Left lung (tissue), 10 donors: ENCODE data around the gene MYO15A. TPM values are rescaled to one million over a fixed set of nuclear protein-coding genes. Genes with fewer than 3 reads are reported as not detected.

ENCODE experiments used
- ATAC-seq: fragments of 200-7000 bp; cut with Tn5 transposase; one replicate; pipeline ENCODE4 v1.9.1; 2020; ENCODE audit warnings: moderate library complexity
- DNase-seq, 4 donors: peaks; one replicate each; pipeline ENCODE4 v3.0.0-alpha.2; 2013 to 2020
- H3K27ac ChIP-seq, 2 donors: fragments of 200-600 bp; sonication (generic) in 1 of 2; one replicate each; pipeline versions ENCODE4 v1.5.0 to v1.8.0; 2020 to 2021
- H3K27me3 ChIP-seq, 2 donors: fragments of 200-600 bp; sonication (generic) in 1 of 2; one replicate each; pipeline versions ENCODE4 v1.5.0 to v1.8.0; 2020 to 2021
- H3K36me3 ChIP-seq, 2 donors: fragments of 200-600 bp; sonication (generic) in 1 of 2; one replicate each; pipeline versions ENCODE4 v1.5.0 to v1.8.0; 2020 to 2021
- H3K4me1 ChIP-seq, 2 donors: fragments of 200-600 bp; one replicate each; pipeline ENCODE4 v1.8.0; 2021
- H3K4me3 ChIP-seq, 2 donors: fragments of 200-600 bp; sonication (generic) in 1 of 2; one replicate each; pipeline versions ENCODE4 v1.5.0 to v1.8.0; 2020 to 2021; ENCODE audit warnings: mild to moderate bottlenecking in 1 of 2
- H3K9me3 ChIP-seq, 2 donors: fragments of 200-600 bp; sonication (generic) in 1 of 2; one replicate each; pipeline versions ENCODE4 v1.5.0 to v1.8.0; 2020 to 2021
- CTCF ChIP-seq, 2 donors: fragments of 200-600 bp; sonication (generic) in 1 of 2; IDR thresholded peaks; one replicate each; pipeline versions ENCODE4 v1.5.0 to v1.8.0; 2021; ENCODE audit warnings: antibody characterized with exemption in 2 of 2
- intact Hi-C, 2 donors: fragments of 100-400 bp; cut with DNase I; formaldehyde crosslinking; loops; one replicate each; pipeline versions ENCODE4 v1.11.2 to v1.14.2; 2022
- polyA plus RNA-seq, 6 donors: library from polyadenylated mRNA; unstranded; fragments of 120-200 nt; gene quantifications; one replicate each; pipeline ENCODE4 v1.2.1, GENCODE V29; 2013; ENCODE audit not compliant: insufficient read length in 6 of 6
- total RNA-seq, 2 donors: library from RNA; stranded (reverse); fragmentation: NEBNext Ultra II Directional; extraction: Animal tissue kit (Norgen Biotek cat#: 25700); gene quantifications; one replicate each; pipeline ENCODE4 v1.2.1, GENCODE V29; 2021
- donor health status: DM: no; HTN: yes; CAD: no.
- donor health status: DM: no; HTN: no; CAD: no.

Gene MYO15A
- total and polyA plus RNA-seq, 8 donors, result 1.3 to 3.2 (median 2.6) TPM

GRCh38 chr17:18069101-18069500, 39.5 kb upstream of the MYO15A start:
- no peaks in the 10 kb centered on the region for H3K9me3 ChIP-seq
- intact Hi-C loops, result no loop called here
- no peak for DNase-seq
- no peaks in the 10 kb centered on the region for H3K4me1 ChIP-seq
- H3K27me3 ChIP-seq, result no peaks in the 10 kb centered on the region
- no peak for ATAC-seq
- no peak overlapping the region for H3K4me3 ChIP-seq
- H3K36me3 ChIP-seq, result peaks cover 0 to 30% of the 10 kb centered on the region in 2 donors
- H3K27ac ChIP-seq, result no peak overlapping the region
- TF ChIP-seq CTCF (IDR thresholded peaks at IDR 0.05), result no peak

- Histone ChIP-seq H3K27ac (no peak overlapping the region), H3K9me3 (no peaks in the 10 kb centered on the region), H3K4me3 (no peak overlapping the region), H3K4me1 (no peaks in the 10 kb centered on the region), H3K27me3 (no peaks in the 10 kb centered on the region), H3K36me3 (peaks cover 0 to 12% of the 10 kb centered on the region in 2 donors)
- peak in 1 of 4 donors; percentile 9 for DNase-seq
- TF ChIP-seq CTCF (IDR thresholded peaks at IDR 0.05), result no peak
- ATAC-seq, result peak; percentile 36
- intact Hi-C loops, result no loop called here
Observed at GRCh38 chr17:18070861-18071340, 37.7 kb upstream of the MYO15A start.

GRCh38 chr17:18071751-18072150, 36.8 kb upstream of the MYO15A start:
- Histone ChIP-seq H3K4me1 (no peaks in the 10 kb centered on the region), H3K4me3 (no peak overlapping the region), H3K9me3 (no peaks in the 10 kb centered on the region), H3K27me3 (no peaks in the 10 kb centered on the region), H3K36me3 (peaks cover 0 to 7% of the 10 kb centered on the region in 2 donors), H3K27ac (no peak overlapping the region)
- TF ChIP-seq CTCF (IDR thresholded peaks at IDR 0.05), result no peak
- ATAC-seq (no peak), DNase-seq (no peak)
- intact Hi-C loops, result no loop called here

- intact Hi-C loops, result no loop called here
- Histone ChIP-seq H3K4me3 (no peak overlapping the region), H3K27ac (no peak overlapping the region), H3K9me3 (no peaks in the 10 kb centered on the region), H3K27me3 (peaks cover 0 to 10% of the 10 kb centered on the region in 2 donors), H3K4me1 (no peaks in the 10 kb centered on the region), H3K36me3 (no peaks in the 10 kb centered on the region)
- no peak for TF ChIP-seq CTCF (IDR thresholded peaks at IDR 0.05)
- DNase-seq (no peak), ATAC-seq (no peak)
Observed at GRCh38 chr17:18074566-18075272, 33.8 kb upstream of the MYO15A start.

GRCh38 chr17:18076936-18077335, 31.6 kb upstream of the MYO15A start:
- intact Hi-C loops, result no loop called here
- Histone ChIP-seq H3K4me1 (no peaks in the 10 kb centered on the region), H3K4me3 (no peak overlapping the region), H3K36me3 (no peaks in the 10 kb centered on the region), H3K9me3 (no peaks in the 10 kb centered on the region), H3K27me3 (peaks cover 0 to 10% of the 10 kb centered on the region in 2 donors), H3K27ac (no peak overlapping the region)
- no peak for ATAC-seq
- peak in 2 of 4 donors; percentile 3 to 19 for DNase-seq
- no peak for TF ChIP-seq CTCF (IDR thresholded peaks at IDR 0.05)
